B cell (primary cell): ENCODE results near the gene COL25A1. TPM values are rescaled to one million over a fixed set of nuclear protein-coding genes. Genes with fewer than 3 reads are reported as not detected.

ENCODE experiments used
- ATAC-seq: fragments of 200-7000 bp; cut with Tn5 transposase; one replicate; pipeline ENCODE4 v1.10.0; 2021; ENCODE audit warnings: low read depth, mild to moderate bottlenecking, moderate number of reproducible peaks, moderate library complexity
- CTCF ChIA-PET: fragments of 350-600 bp; sonication (Branson Sonifier 250); formaldehyde crosslinking; loops from one replicate; lab custom pipeline; 2021; ENCODE audit warnings: antibody characterized with exemption, inconsistent platforms; lab: Charles Lee
- POLR2A ChIA-PET: fragments of 350-600 bp; sonication (Branson Sonifier 250); formaldehyde crosslinking; loops from one replicate; lab custom pipeline; 2021; ENCODE audit warnings: antibody characterized with exemption; lab: Charles Lee
- DNase-seq: peaks from one replicate; pipeline ENCODE4 v3.0.0; 2013
- H2AFZ ChIP-seq: 2 replicates; pipeline ENCODE4 v1.6.1; 2012; ENCODE audit warnings: mild to moderate bottlenecking, low read depth, low read length; ENCODE audit not compliant: insufficient read depth, poor library complexity, severe bottlenecking
- H3K27ac ChIP-seq, 2 donors: 1 replicate in 1 of 2; 2 replicates in 1 of 2; pipeline ENCODE4 v1.5.1; 2012 to 2013; ENCODE audit warnings: low read length in 2 of 2, mild to moderate bottlenecking in 2 of 2, moderate library complexity in 1 of 2
- H3K27me3 ChIP-seq, 4 experiments: fragments of 200-600 bp in 1 of 4; sonication (generic) in 1 of 4; replicated peaks in 1 of 4; 1 replicate in 2 of 4; 2 replicates in 2 of 4; pipeline versions ENCODE4 v1.6.1 to v1.7.0; 2013 to 2016; ENCODE audit warnings: low read length in 3 of 4, mild to moderate bottlenecking in 2 of 4, mixed read lengths in 1 of 4, moderate library complexity in 1 of 4; ENCODE audit not compliant: insufficient read depth in 4 of 4, control insufficient read depth in 3 of 4; ENCODE audit errors: control extremely low read depth in 1 of 4
- H3K36me3 ChIP-seq, 2 experiments: replicated peaks in 1 of 2; 1 replicate in 1 of 2; 2 replicates in 1 of 2; pipeline versions ENCODE4 v1.6.1 to v1.7.1; 2013; ENCODE audit warnings: low read length in 1 of 2; ENCODE audit not compliant: insufficient read depth in 2 of 2, control insufficient read depth in 1 of 2; ENCODE audit errors: control extremely low read depth in 1 of 2, extremely low read depth in 1 of 2
- H3K4me1 ChIP-seq, 2 donors: fragments of 200-600 bp in 1 of 2; sonication (generic) in 1 of 2; 1 replicate in 1 of 2; 2 replicates in 1 of 2; pipeline versions ENCODE4 v1.5.1 to v1.6.1; 2013 to 2017; ENCODE audit warnings: low read length in 2 of 2; ENCODE audit not compliant: control insufficient read depth in 2 of 2, insufficient read depth in 2 of 2
- H3K4me2 ChIP-seq: replicated peaks from 2 replicates; pipeline ENCODE3; 2012; ENCODE audit warnings: mild to moderate bottlenecking, low read depth, low read length; ENCODE audit not compliant: poor library complexity, severe bottlenecking
- H3K4me3 ChIP-seq, 5 experiments: fragments of 200-600 bp in 1 of 5; sonication (generic) in 1 of 5; 1 replicate in 3 of 5; 2 replicates in 2 of 5; pipeline versions ENCODE4 v1.5.1 to v1.7.0; 2011 to 2016; ENCODE audit warnings: low read length in 4 of 5, mild to moderate bottlenecking in 4 of 5, low read depth in 2 of 5, control low read depth in 1 of 5, moderate library complexity in 1 of 5; ENCODE audit not compliant: insufficient read depth in 1 of 5; ENCODE audit errors: control extremely low read depth in 1 of 5, extremely low read depth in 1 of 5
- H3K79me2 ChIP-seq: fragments of 200-600 bp; sonication (generic); one replicate; pipeline ENCODE4 v1.6.0; 2016; ENCODE audit warnings: low read length; ENCODE audit not compliant: control insufficient read depth, insufficient read depth
- H3K9ac ChIP-seq: fragments of 200-600 bp; sonication (generic); 2 replicates; pipeline ENCODE4 v1.6.1; 2017; ENCODE audit warnings: mild to moderate bottlenecking, low read length, moderate library complexity
- H3K9me3 ChIP-seq, 3 donors: one replicate each; pipeline versions ENCODE4 v1.6.1 to v1.7.1; 2013; ENCODE audit warnings: low read length in 2 of 3; ENCODE audit not compliant: control insufficient read depth in 2 of 3, insufficient read depth in 1 of 3; ENCODE audit errors: control extremely low read depth in 1 of 3
- H4K20me1 ChIP-seq: 2 replicates; pipeline ENCODE4 v1.6.0; 2012; ENCODE audit warnings: mild to moderate bottlenecking, low read length; ENCODE audit not compliant: insufficient read depth, control insufficient read depth, poor library complexity, severe bottlenecking
- H3K27ac Mint-ChIP-seq: one replicate; pipeline ENCODE4 v1.8.0; 2021; ENCODE audit warnings: mixed read lengths
- H3K27me3 Mint-ChIP-seq: one replicate; pipeline ENCODE4 v1.8.0; 2021; ENCODE audit warnings: mixed read lengths
- H3K4me1 Mint-ChIP-seq: one replicate; pipeline ENCODE4 v1.8.0; 2021; ENCODE audit warnings: mixed read lengths
- H3K4me3 Mint-ChIP-seq: one replicate; pipeline ENCODE4 v1.8.0; 2021; ENCODE audit warnings: mixed read lengths
- H3K9me3 Mint-ChIP-seq: one replicate; pipeline ENCODE4 v1.8.0; 2022; ENCODE audit warnings: mixed read lengths; ENCODE audit not compliant: insufficient read depth
- CTCF ChIP-seq: fragments of 200-600 bp; IDR thresholded peaks from one replicate; pipeline ENCODE4 v1.8.0; 2022; ENCODE audit warnings: antibody characterized with exemption, mild to moderate bottlenecking
- EZH2 ChIP-seq: IDR thresholded peaks from 2 replicates; pipeline ENCODE4 v1.6.1; 2012; ENCODE audit warnings: borderline replicate concordance, low read depth, mild to moderate bottlenecking, moderate library complexity, low read length; ENCODE audit not compliant: insufficient read depth, poor library complexity, severe bottlenecking
- WGBS: methylation state at CpG from one replicate; pipeline ENCODE4 v1.1.5; 2013; ENCODE audit warnings: missing lambda C conversion rate; ENCODE audit not compliant: insufficient coverage; 5-methylcytosine and 5-hydroxymethylcytosine counted together
- intact Hi-C: fragments of 100-400 bp; cut with micrococcal nuclease; formaldehyde crosslinking; loops from one replicate; pipeline ENCODE4 v1.10.0; 2022
- polyA plus RNA-seq: library from polyadenylated mRNA; depleted of rRNA; stranded (reverse); fragments of >200 nt; gene quantifications from 2 replicates; pipeline ENCODE4 v1.2.3, GENCODE V29; 2012
- total RNA-seq, 2 donors: library from RNA; stranded (reverse); fragments of 120-200 nt in 1 of 2; gene quantifications; 1 replicate in 1 of 2; 2 replicates in 1 of 2; pipeline versions ENCODE4 v1.2.3 to v1.2.4, GENCODE V29; 2013 to 2022

The COL25A1 gene
- total and polyA plus RNA-seq, 2 donors (not counting 1 experiment from before 2014, with no cell fraction given) = not detected

GRCh38 chr4:109079201-109079600, 223.3 kb downstream of the COL25A1 start:
- intact Hi-C loops = no loop called here
- Histone ChIP-seq H3K9me3 (peaks cover 0 to under 1% (median 0%) of the 10 kb centered on the region in 3 donors), H3K36me3 (no peaks in the 10 kb centered on the region), H4K20me1 (no peaks in the 10 kb centered on the region), H3K27me3 (no peaks in the 10 kb centered on the region), H3K4me2 (no peak overlapping the region), H3K4me1 (no peaks in the 10 kb centered on the region), H3K4me3 (no peak overlapping the region), H3K27ac (no peak overlapping the region), H3K79me2 (no peaks in the 10 kb centered on the region), H3K9ac (no peak overlapping the region), H2AFZ (no peak overlapping the region)
- H3K9me3 Mint-ChIP-seq = no peaks in the 10 kb centered on the region
- H3K4me1 Mint-ChIP-seq = no peaks in the 10 kb centered on the region
- CTCF ChIA-PET = no interaction called here
- POLR2A ChIA-PET = no interaction called here
- no peak overlapping the region for H3K27ac Mint-ChIP-seq
- TF ChIP-seq EZH2 (no peak), CTCF (no peak)
- DNase-seq = no peak
- no CpG with 5 or more reads among the region's 2 CpGs for WGBS
- ATAC-seq = no peak
- H3K27me3 Mint-ChIP-seq = no peaks in the 10 kb centered on the region
- H3K4me3 Mint-ChIP-seq = no peak overlapping the region

GRCh38 chr4:109078724-109079123, 223.7 kb downstream of the COL25A1 start:
- CTCF ChIA-PET = no interaction called here
- no peak overlapping the region for H3K27ac Mint-ChIP-seq
- H3K4me1 ChIP-seq = no peaks in the 10 kb centered on the region
- no peaks in the 10 kb centered on the region for H3K4me1 Mint-ChIP-seq
- no peak overlapping the region for H3K4me2 ChIP-seq
- no peak overlapping the region for H3K4me3 ChIP-seq
- no peaks in the 10 kb centered on the region for H3K9me3 Mint-ChIP-seq
- H2AFZ ChIP-seq = no peak overlapping the region
- H3K9me3 ChIP-seq = peaks cover 0 to 2% (median 0%) of the 10 kb centered on the region in 3 donors
- POLR2A ChIA-PET = no interaction called here
- intact Hi-C loops = no loop called here
- no peak overlapping the region for H3K4me3 Mint-ChIP-seq
- no peaks in the 10 kb centered on the region for H3K27me3 Mint-ChIP-seq
- no peaks in the 10 kb centered on the region for H3K27me3 ChIP-seq
- TF ChIP-seq CTCF = no peak
- TF ChIP-seq EZH2 = no peak
- H3K9ac ChIP-seq = no peak overlapping the region
- no peak for DNase-seq
- H3K36me3 ChIP-seq = no peaks in the 10 kb centered on the region
- ATAC-seq = no peak
- no CpG with 5 or more reads among the region's 1 CpG for WGBS
- no peaks in the 10 kb centered on the region for H3K79me2 ChIP-seq
- H4K20me1 ChIP-seq = no peaks in the 10 kb centered on the region
- no peak overlapping the region for H3K27ac ChIP-seq
